ENCODE data around the gene PACC1.
A peak's percentile ranks its signal among the peaks of the same experiment; 100 is the strongest.

The PACC1 gene

GRCh38 chr1:212386029-212386428 lies 28.7 kb downstream of the PACC1 start (continued):
- no peak for TF ChIP-seq ZNF366 (tag by site-specific recombination; conservative IDR thresholded peaks at IDR 0.05)
- TF ChIP-seq ZBTB10 (tag by site-specific recombination; IDR thresholded peaks at IDR 0.05) = no peak
- no peak for TF ChIP-seq PRDM6 (tag by site-specific recombination; IDR thresholded peaks at IDR 0.05)

GRCh38 chr1:212381397-212382035 lies 33.2 kb downstream of the PACC1 start:
- TF ChIP-seq KLF16 (tag by site-specific recombination; IDR thresholded peaks at IDR 0.05) (no peak), ZSCAN4 (tag by site-specific recombination; IDR thresholded peaks at IDR 0.05) (peak; percentile 88), ZNF571 (tag by site-specific recombination; IDR thresholded peaks at IDR 0.05) (no peak), ZNF501 (tag by site-specific recombination; IDR thresholded peaks at IDR 0.05) (no peak), ZNF629 (tag by site-specific recombination; IDR thresholded peaks at IDR 0.05) (no peak), ZNF701 (tag by site-specific recombination; IDR thresholded peaks at IDR 0.05) (no peak), KLF17 (tag by site-specific recombination; IDR thresholded peaks at IDR 0.05) (no peak), GLIS1 (tag by site-specific recombination; IDR thresholded peaks at IDR 0.05) (no peak), ZBTB7A (tag by site-specific recombination; IDR thresholded peaks at IDR 0.05; ENCODE audit: low read depth) (no peak), ZXDB (tag by site-specific recombination; IDR thresholded peaks at IDR 0.05) (no peak), KLF7 (tag by site-specific recombination; IDR thresholded peaks at IDR 0.05; ENCODE audit: borderline replicate concordance) (no peak), OVOL3 (tag by site-specific recombination; IDR thresholded peaks at IDR 0.05) (no peak), ZNF677 (tag by site-specific recombination; IDR thresholded peaks at IDR 0.05) (no peak), ZFHX2 (tag by site-specific recombination; conservative IDR thresholded peaks at IDR 0.05) (0 out of 2 replicates have a peak, but pooled peaks have one; percentile 29), ZNF155 (tag by site-specific recombination; IDR thresholded peaks at IDR 0.05) (no peak), ZNF548 (tag by site-specific recombination; IDR thresholded peaks at IDR 0.05) (no peak), ZNF132 (tag by site-specific recombination; IDR thresholded peaks at IDR 0.05; ENCODE audit: borderline replicate concordance) (no peak)

More at GRCh38 chr1:212381397-212382035, 33.2 kb downstream of the PACC1 start:
- H3K36me3 ChIP-seq (ENCODE audit: control insufficient read depth in 2 of 2, insufficient read depth in 1 of 2, low read length in 2 of 2) = peaks cover 5 to 75% of the 10 kb centered on the region in 2 experiments; a peak in 2 of 3 replicates
- no peaks in the 10 kb centered on the region for H3K9me3 ChIP-seq (ENCODE audit: control insufficient read depth, insufficient read depth, low read depth, low read length)
- no peak overlapping the region for H3K4me3 ChIP-seq (ENCODE audit: low read depth, low read length)
- H3K4me1 ChIP-seq (ENCODE audit: control insufficient read depth, insufficient read depth, low read length) = no peaks in the 10 kb centered on the region
- ChIA-PET CTCF (no interaction called here), POLR2A (no interaction called here)
- no peak overlapping the region for H3K27ac ChIP-seq (ENCODE audit: extremely low read depth, low read depth, low read length)

Measured in HEK293 (cell line).